Tibial artery (tissue), 4 donors: ENCODE data around the gene PRDM16.

ENCODE experiments used
- DNase-seq, 2 donors: peaks; one replicate each; pipeline ENCODE4 v3.0.0-alpha.2; 2019
- H3K27ac ChIP-seq, 2 donors: fragments of 200-600 bp; sonication (generic) in 1 of 2; 1 replicate in 1 of 2; 2 replicates in 1 of 2; pipeline ENCODE4 v1.5.1; 2018 to 2019; ENCODE audit warnings: mild to moderate bottlenecking in 1 of 2
- H3K27me3 ChIP-seq, 2 donors: fragments of 200-600 bp; sonication (generic) in 1 of 2; one replicate each; pipeline versions ENCODE4 v1.5.1 to v1.6.0; 2016 to 2019
- H3K36me3 ChIP-seq, 3 donors: fragments of 200-600 bp; sonication (generic) in 2 of 3; one replicate each; pipeline ENCODE4 v1.5.1; 2016 to 2019; ENCODE audit warnings: mild to moderate bottlenecking in 2 of 3
- H3K4me1 ChIP-seq, 4 donors: fragments of 200-600 bp; sonication (generic) in 2 of 4; 1 replicate in 3 of 4; 2 replicates in 1 of 4; pipeline ENCODE4 v1.5.1; 2016 to 2019
- H3K4me3 ChIP-seq, 2 donors: fragments of 200-600 bp; sonication (generic) in 1 of 2; 1 replicate in 1 of 2; 2 replicates in 1 of 2; pipeline ENCODE4 v1.5.1; 2018 to 2019; ENCODE audit warnings: mild to moderate bottlenecking in 2 of 2
- H3K9me3 ChIP-seq, 3 donors: fragments of 200-600 bp; sonication (generic) in 1 of 3; one replicate each; pipeline ENCODE4 v1.5.1; 2016 to 2019
- intact Hi-C: fragments of 100-400 bp; cut with DNase I; formaldehyde crosslinking; loops from one replicate; pipeline ENCODE4 v1.15.0; 2023; ENCODE audit warnings: low total_unique reads
- TF ChIP-seq, protein P1 (sequence below), 2 experiments: fragments of 200-600 bp in 1 of 2; fragments of 450-650 bp in 1 of 2; IDR thresholded peaks; one replicate each; pipeline ENCODE4 v1.5.1; 2017 to 2019; ENCODE audit warnings: antibody characterized with exemption in 2 of 2, mild to moderate bottlenecking in 1 of 2, moderate library complexity in 1 of 2

Gene PRDM16

GRCh38 chr1:3140437-3140836 lies 71.4 kb downstream of the PRDM16 start:
- intact Hi-C loops: no loop called here
- TF ChIP-seq, protein P1, sequence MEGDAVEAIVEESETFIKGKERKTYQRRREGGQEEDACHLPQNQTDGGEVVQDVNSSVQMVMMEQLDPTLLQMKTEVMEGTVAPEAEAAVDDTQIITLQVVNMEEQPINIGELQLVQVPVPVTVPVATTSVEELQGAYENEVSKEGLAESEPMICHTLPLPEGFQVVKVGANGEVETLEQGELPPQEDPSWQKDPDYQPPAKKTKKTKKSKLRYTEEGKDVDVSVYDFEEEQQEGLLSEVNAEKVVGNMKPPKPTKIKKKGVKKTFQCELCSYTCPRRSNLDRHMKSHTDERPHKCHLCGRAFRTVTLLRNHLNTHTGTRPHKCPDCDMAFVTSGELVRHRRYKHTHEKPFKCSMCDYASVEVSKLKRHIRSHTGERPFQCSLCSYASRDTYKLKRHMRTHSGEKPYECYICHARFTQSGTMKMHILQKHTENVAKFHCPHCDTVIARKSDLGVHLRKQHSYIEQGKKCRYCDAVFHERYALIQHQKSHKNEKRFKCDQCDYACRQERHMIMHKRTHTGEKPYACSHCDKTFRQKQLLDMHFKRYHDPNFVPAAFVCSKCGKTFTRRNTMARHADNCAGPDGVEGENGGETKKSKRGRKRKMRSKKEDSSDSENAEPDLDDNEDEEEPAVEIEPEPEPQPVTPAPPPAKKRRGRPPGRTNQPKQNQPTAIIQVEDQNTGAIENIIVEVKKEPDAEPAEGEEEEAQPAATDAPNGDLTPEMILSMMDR (IDR thresholded peaks at IDR 0.05): no peak
- Histone ChIP-seq H3K4me1 (peaks cover 0 to 85% (median 47%) of the 10 kb centered on the region in 4 donors), H3K27me3 (no peaks in the 10 kb centered on the region), H3K36me3 (no peaks in the 10 kb centered on the region), H3K4me3 (no peak overlapping the region), H3K27ac (no peak overlapping the region), H3K9me3 (no peaks in the 10 kb centered on the region)
- DNase-seq: no peak

DNA sequence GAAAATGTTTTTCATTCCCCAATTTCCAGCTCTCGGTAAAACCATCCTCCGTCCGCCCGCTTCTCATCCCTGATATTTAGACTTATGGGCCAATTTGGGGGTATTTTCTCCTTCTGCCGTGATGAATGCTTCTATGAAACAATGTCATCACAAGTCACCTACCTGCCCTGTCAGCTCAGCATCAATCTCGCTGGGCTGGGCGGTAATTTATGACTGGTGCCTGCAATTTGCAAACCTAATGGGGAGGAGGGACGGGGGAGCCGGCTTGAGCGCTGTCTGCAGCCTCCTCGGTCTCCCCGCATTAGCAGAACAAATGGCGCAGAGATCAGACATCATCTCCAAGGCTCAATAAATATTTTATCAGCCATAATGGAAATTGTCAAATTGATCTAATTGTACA lies 72.1 kb downstream of the PRDM16 start:
- Histone ChIP-seq H3K4me1 (peaks cover 0 to 85% (median 53%) of the 10 kb centered on the region in 4 donors), H3K36me3 (no peaks in the 10 kb centered on the region), H3K9me3 (no peaks in the 10 kb centered on the region), H3K27me3 (no peaks in the 10 kb centered on the region), H3K27ac (no peak overlapping the region), H3K4me3 (no peak overlapping the region)
- TF ChIP-seq, protein P1 (IDR thresholded peaks at IDR 0.05): no peak
- intact Hi-C loops: no loop called here
- DNase-seq: no peak

- intact Hi-C loops: no loop called here
- Histone ChIP-seq H3K9me3 (no peaks in the 10 kb centered on the region), H3K36me3 (no peaks in the 10 kb centered on the region), H3K27ac (no peak overlapping the region), H3K27me3 (no peaks in the 10 kb centered on the region), H3K4me1 (peaks cover 0 to 85% (median 55%) of the 10 kb centered on the region in 4 donors), H3K4me3 (no peak overlapping the region)
- TF ChIP-seq, protein P1 (IDR thresholded peaks at IDR 0.05): no peak
- DNase-seq: no peak
These were observed 72.8 kb downstream of the PRDM16 start for GRCh38 chr1:3141836-3142235.

GRCh38 chr1:3142236-3142635 lies 73.2 kb downstream of the PRDM16 start:
- intact Hi-C loops: no loop called here
- Histone ChIP-seq H3K4me3 (no peak overlapping the region), H3K9me3 (no peaks in the 10 kb centered on the region), H3K4me1 (peaks cover 0 to 83% (median 53%) of the 10 kb centered on the region in 4 donors), H3K36me3 (no peaks in the 10 kb centered on the region), H3K27ac (no peak overlapping the region), H3K27me3 (no peaks in the 10 kb centered on the region)
- DNase-seq: no peak
- TF ChIP-seq, protein P1 (IDR thresholded peaks at IDR 0.05): no peak

GRCh38 chr1:3142751-3143150 lies 73.7 kb downstream of the PRDM16 start:
- no peaks in the 10 kb centered on the region for H3K9me3 ChIP-seq
- TF ChIP-seq, protein P1 (IDR thresholded peaks at IDR 0.05): no peak
- DNase-seq: no peak
- intact Hi-C loops: no loop called here
- peaks cover 0 to 83% (median 52%) of the 10 kb centered on the region in 4 donors for H3K4me1 ChIP-seq
- H3K36me3 ChIP-seq: no peaks in the 10 kb centered on the region
- H3K4me3 ChIP-seq: no peak overlapping the region
- H3K27me3 ChIP-seq: no peaks in the 10 kb centered on the region
- no peak overlapping the region for H3K27ac ChIP-seq
